ENCODE data around the gene TTC7B.

Gene TTC7B

DNA sequence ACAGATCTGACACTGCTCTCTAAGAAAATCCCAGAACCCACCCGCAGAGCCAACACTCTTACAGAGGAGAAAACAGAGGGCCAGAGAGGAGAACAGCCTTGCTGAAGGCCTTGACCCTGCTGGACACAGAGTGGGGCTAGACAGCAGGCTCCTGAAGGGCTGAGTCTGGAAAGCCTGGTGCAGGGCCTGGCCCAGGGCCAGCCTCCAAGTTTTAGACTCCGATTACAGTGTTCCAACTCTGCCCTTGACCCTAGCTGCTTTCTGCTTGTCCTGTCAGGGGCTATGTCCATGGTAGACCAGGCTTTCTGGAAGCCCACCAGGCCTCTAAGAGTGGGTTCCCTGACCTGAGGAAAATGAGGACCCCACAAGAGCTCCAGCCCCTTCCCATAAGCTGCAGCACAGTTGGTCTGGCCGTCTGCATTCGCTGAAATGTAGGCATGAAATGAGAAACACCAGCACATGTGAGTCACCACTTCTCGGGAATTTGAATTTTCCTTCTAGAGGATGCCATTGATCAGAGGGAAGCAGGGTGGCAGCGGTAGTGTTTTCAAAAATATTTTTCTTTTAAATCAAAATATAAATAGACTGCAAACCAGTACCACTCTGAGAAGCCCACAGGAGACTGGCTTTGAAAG is 265.0 kb downstream of the TTC7B start:
- TF ChIP-seq SIN3A (IDR thresholded peaks at IDR 0.05; ENCODE audit: borderline replicate concordance, insufficient read depth, low read length) (no peak), TAF1 (IDR thresholded peaks at IDR 0.05; ENCODE audit: borderline replicate concordance, insufficient read depth, low read length) (no peak), FOXP2 (optimal IDR thresholded peaks at IDR 0.05; ENCODE audit: borderline replicate concordance, extremely low read depth, extremely low read length, insufficient read depth) (no peak), POLR2AphosphoS5 (IDR thresholded peaks at IDR 0.05; ENCODE audit: low read depth, low read length) (no peak)
- TF ChIP-seq, protein P1, sequence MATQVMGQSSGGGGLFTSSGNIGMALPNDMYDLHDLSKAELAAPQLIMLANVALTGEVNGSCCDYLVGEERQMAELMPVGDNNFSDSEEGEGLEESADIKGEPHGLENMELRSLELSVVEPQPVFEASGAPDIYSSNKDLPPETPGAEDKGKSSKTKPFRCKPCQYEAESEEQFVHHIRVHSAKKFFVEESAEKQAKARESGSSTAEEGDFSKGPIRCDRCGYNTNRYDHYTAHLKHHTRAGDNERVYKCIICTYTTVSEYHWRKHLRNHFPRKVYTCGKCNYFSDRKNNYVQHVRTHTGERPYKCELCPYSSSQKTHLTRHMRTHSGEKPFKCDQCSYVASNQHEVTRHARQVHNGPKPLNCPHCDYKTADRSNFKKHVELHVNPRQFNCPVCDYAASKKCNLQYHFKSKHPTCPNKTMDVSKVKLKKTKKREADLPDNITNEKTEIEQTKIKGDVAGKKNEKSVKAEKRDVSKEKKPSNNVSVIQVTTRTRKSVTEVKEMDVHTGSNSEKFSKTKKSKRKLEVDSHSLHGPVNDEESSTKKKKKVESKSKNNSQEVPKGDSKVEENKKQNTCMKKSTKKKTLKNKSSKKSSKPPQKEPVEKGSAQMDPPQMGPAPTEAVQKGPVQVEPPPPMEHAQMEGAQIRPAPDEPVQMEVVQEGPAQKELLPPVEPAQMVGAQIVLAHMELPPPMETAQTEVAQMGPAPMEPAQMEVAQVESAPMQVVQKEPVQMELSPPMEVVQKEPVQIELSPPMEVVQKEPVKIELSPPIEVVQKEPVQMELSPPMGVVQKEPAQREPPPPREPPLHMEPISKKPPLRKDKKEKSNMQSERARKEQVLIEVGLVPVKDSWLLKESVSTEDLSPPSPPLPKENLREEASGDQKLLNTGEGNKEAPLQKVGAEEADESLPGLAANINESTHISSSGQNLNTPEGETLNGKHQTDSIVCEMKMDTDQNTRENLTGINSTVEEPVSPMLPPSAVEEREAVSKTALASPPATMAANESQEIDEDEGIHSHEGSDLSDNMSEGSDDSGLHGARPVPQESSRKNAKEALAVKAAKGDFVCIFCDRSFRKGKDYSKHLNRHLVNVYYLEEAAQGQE (IDR thresholded peaks at IDR 0.05; ENCODE audit: insufficient read depth in 1 of 2, low read depth in 2 of 2, low read length in 2 of 2), result no peak

DNA sequence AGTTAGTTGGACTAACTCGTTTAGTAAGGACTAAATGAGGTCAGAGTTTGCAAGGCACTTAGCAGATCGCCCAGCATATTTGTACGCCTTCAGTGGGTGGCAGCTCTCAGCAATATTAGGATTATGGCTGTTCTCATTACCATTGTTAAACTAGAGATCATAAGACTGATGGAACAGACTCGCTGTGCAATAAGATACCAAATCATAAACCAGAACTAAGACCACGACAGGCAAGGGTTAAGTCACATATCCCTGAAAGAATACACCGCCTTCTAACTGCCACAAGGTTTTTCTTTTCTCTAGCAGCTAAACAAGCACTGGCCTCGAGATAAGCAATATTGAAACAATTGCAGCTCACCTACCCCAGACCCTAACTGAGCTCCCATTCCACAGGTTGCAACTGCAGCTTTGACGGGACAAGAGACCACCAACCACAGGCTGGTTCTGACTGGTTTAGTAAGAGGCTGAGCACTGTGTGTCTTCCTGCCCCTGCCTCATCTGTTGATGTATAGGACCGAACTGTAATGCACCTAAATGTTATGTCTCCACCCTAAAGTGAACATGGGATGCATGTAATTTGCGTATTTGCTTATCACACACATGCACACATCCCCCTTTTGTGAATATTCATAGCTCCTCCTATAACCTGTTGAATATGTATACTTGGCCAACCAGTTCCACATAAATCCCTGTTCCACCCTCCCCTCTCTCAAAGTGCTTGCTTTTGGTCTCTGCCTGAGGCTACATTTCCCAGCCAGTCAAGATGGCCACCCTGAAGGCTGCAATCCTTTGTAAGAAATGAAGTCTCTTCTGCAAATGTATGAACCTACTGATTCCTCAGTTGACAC is 266.2 kb downstream of the TTC7B start:
- TF ChIP-seq POLR2AphosphoS5 (IDR thresholded peaks at IDR 0.05; ENCODE audit: low read depth, low read length) (no peak), FOXP2 (optimal IDR thresholded peaks at IDR 0.05; ENCODE audit: borderline replicate concordance, extremely low read depth, extremely low read length, insufficient read depth) (no peak), TAF1 (IDR thresholded peaks at IDR 0.05; ENCODE audit: borderline replicate concordance, insufficient read depth, low read length) (no peak), SIN3A (IDR thresholded peaks at IDR 0.05; ENCODE audit: borderline replicate concordance, insufficient read depth, low read length) (no peak)
- TF ChIP-seq, protein P1 (IDR thresholded peaks at IDR 0.05; ENCODE audit: insufficient read depth in 1 of 2, low read depth in 2 of 2, low read length in 2 of 2), result no peak

DNA sequence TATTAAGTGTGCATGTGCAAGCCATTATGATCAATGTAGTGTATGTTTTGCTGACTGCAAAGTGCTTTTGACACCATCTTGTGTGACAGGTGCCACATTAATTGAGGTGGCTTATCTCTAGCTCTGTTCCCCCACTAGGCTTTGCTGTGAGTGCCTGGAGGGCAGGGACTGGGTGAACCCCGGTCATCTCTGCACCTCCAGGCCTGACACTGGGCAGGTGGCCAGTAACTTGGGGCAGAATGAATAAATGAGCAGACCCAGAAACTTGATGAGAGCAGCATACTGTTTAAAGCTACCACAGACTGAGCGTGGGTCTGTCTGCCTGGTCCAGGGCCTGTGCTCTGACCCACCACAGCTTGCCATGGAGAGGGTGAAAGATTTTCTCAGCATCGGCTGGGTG is 267.8 kb downstream of the TTC7B start:
- no peak for TF ChIP-seq POLR2AphosphoS5 (IDR thresholded peaks at IDR 0.05; ENCODE audit: low read depth, low read length)
- TF ChIP-seq, protein P1 (IDR thresholded peaks at IDR 0.05; ENCODE audit: insufficient read depth in 1 of 2, low read depth in 2 of 2, low read length in 2 of 2), result no peak
- no peak for TF ChIP-seq FOXP2 (optimal IDR thresholded peaks at IDR 0.05; ENCODE audit: borderline replicate concordance, extremely low read depth, extremely low read length, insufficient read depth)
- TF ChIP-seq TAF1 (IDR thresholded peaks at IDR 0.05; ENCODE audit: borderline replicate concordance, insufficient read depth, low read length), result no peak
- no peak for TF ChIP-seq SIN3A (IDR thresholded peaks at IDR 0.05; ENCODE audit: borderline replicate concordance, insufficient read depth, low read length)

GRCh38 chr14:90547968-90548367 is 268.3 kb downstream of the TTC7B start:
- TF ChIP-seq, protein P1 (IDR thresholded peaks at IDR 0.05; ENCODE audit: insufficient read depth in 1 of 2, low read depth in 2 of 2, low read length in 2 of 2), result no peak
- TF ChIP-seq TAF1 (IDR thresholded peaks at IDR 0.05; ENCODE audit: borderline replicate concordance, insufficient read depth, low read length) (no peak), FOXP2 (optimal IDR thresholded peaks at IDR 0.05; ENCODE audit: borderline replicate concordance, extremely low read depth, extremely low read length, insufficient read depth) (no peak), SIN3A (IDR thresholded peaks at IDR 0.05; ENCODE audit: borderline replicate concordance, insufficient read depth, low read length) (no peak), POLR2AphosphoS5 (IDR thresholded peaks at IDR 0.05; ENCODE audit: low read depth, low read length) (no peak)
